OCI-LY3 (cell line): ENCODE results near the gene USP21.

ENCODE experiments used
- H2AFZ ChIP-seq: fragments of 200-600, 300-600 bp; shearing (Covaris generic); 2 replicates; pipeline ENCODE4 v1.6.0; 2014; ENCODE audit warnings: antibody characterized with exemption, low read depth, low read length
- H3K27ac ChIP-seq: fragments of 200-600, 300-600 bp; sonication (generic); 2 replicates; pipeline ENCODE4 v1.5.1; 2014; ENCODE audit warnings: mild to moderate bottlenecking, low read length, moderate library complexity, mixed read lengths
- H3K27me3 ChIP-seq: fragments of 200-600, 300-600 bp; sonication (generic); 2 replicates; pipeline ENCODE4 v1.6.1; 2014; ENCODE audit warnings: low read depth, low read length, mixed read lengths
- H3K36me3 ChIP-seq: fragments of 200-600, 300-600 bp; sonication (generic); replicated peaks from 2 replicates; pipeline ENCODE3; 2014; ENCODE audit warnings: low read depth, low read length, mixed read lengths
- H3K4me1 ChIP-seq: fragments of 300-600, 200-600 bp; sonication (generic); 2 replicates; pipeline ENCODE4 v1.6.1; 2014; ENCODE audit warnings: low read length, mixed read lengths
- H3K4me2 ChIP-seq: fragments of 200-600, 300-600 bp; sonication (generic); 2 replicates; pipeline ENCODE4 v1.6.1; 2014; ENCODE audit warnings: low read length, mixed read lengths
- H3K4me3 ChIP-seq: fragments of 300-600, 200-600 bp; sonication (generic); 2 replicates; pipeline ENCODE4 v1.5.1; 2014; ENCODE audit warnings: antibody characterized with exemption, mild to moderate bottlenecking, low read length, moderate library complexity
- H3K79me2 ChIP-seq: fragments of 300-600, 200-600 bp; shearing (Covaris generic); 2 replicates; pipeline ENCODE4 v1.6.1; 2014; ENCODE audit warnings: mild to moderate bottlenecking, low read length, mixed read lengths
- H3K9ac ChIP-seq: fragments of 300-600, 200-600 bp; shearing (Covaris generic); 2 replicates; pipeline ENCODE4 v1.6.0; 2014; ENCODE audit warnings: mild to moderate bottlenecking, low read length, moderate library complexity
- H3K9me3 ChIP-seq: fragments of 200-600, 300-600 bp; shearing (Covaris generic); 2 replicates; pipeline ENCODE4 v1.6.1; 2014; ENCODE audit warnings: low read length, mixed read lengths; ENCODE audit not compliant: insufficient read depth
- H4K20me1 ChIP-seq: fragments of 200-600, 300-600 bp; sonication (generic); 2 replicates; pipeline ENCODE4 v1.6.1; 2016; ENCODE audit warnings: low read length, mixed read lengths; ENCODE audit not compliant: insufficient read depth
- CTCF ChIP-seq: fragments of 200-600, 300-600 bp; sonication (generic); IDR thresholded peaks from 2 replicates; pipeline ENCODE4 v1.5.1; 2014; ENCODE audit warnings: antibody characterized with exemption, low read length, low read depth
- EZH2phosphoT487 ChIP-seq: fragments of 200-600 bp; shearing (Covaris generic); IDR thresholded peaks from 2 replicates; pipeline ENCODE4 v1.6.1; 2018; ENCODE audit warnings: antibody characterized with exemption, mixed run types, low read depth

USP21 gene

GRCh38 chr1:161160671-161161145 is 1.4 kb downstream of the USP21 start:
- TF ChIP-seq CTCF = no peak
- TF ChIP-seq EZH2phosphoT487 = no peak
- H3K4me2 ChIP-seq = peak overlapping the region; percentile 93; the same call in 1 of the 2 replicates
- H3K9me3 ChIP-seq = no peaks in the 10 kb centered on the region
- H3K36me3 ChIP-seq = peaks cover 29% of the 10 kb centered on the region
- peaks cover 21% of the 10 kb centered on the region for H3K4me1 ChIP-seq
- H4K20me1 ChIP-seq = no peaks in the 10 kb centered on the region
- no peaks in the 10 kb centered on the region for H3K27me3 ChIP-seq
- H2AFZ ChIP-seq = no peak overlapping the region
- no peak overlapping the region for H3K27ac ChIP-seq
- H3K9ac ChIP-seq = no peak overlapping the region
- H3K79me2 ChIP-seq = peaks cover 15% of the 10 kb centered on the region
- H3K4me3 ChIP-seq = no peak overlapping the region

GRCh38 chr1:161161652-161162051 is 2.4 kb downstream of the USP21 start:
- Histone ChIP-seq H3K27ac (no peak overlapping the region), H3K79me2 (peaks cover 14% of the 10 kb centered on the region), H3K27me3 (no peaks in the 10 kb centered on the region), H3K4me2 (no peak overlapping the region), H3K9me3 (no peaks in the 10 kb centered on the region), H3K4me1 (peaks cover 21% of the 10 kb centered on the region), H3K36me3 (peaks cover 29% of the 10 kb centered on the region), H2AFZ (no peak overlapping the region), H3K4me3 (no peak overlapping the region), H3K9ac (no peak overlapping the region), H4K20me1 (no peaks in the 10 kb centered on the region)
- TF ChIP-seq CTCF = no peak
- no peak for TF ChIP-seq EZH2phosphoT487

GRCh38 chr1:161162052-161162451 is 2.8 kb downstream of the USP21 start:
- Histone ChIP-seq H2AFZ (no peak overlapping the region), H3K9me3 (no peaks in the 10 kb centered on the region), H3K36me3 (peaks cover 29% of the 10 kb centered on the region), H3K4me1 (peaks cover 24% of the 10 kb centered on the region), H3K79me2 (peaks cover 14% of the 10 kb centered on the region), H3K27ac (no peak overlapping the region), H3K27me3 (no peaks in the 10 kb centered on the region), H3K4me3 (no peak overlapping the region), H3K9ac (no peak overlapping the region), H4K20me1 (no peaks in the 10 kb centered on the region), H3K4me2 (no peak overlapping the region)
- TF ChIP-seq EZH2phosphoT487 = no peak

GRCh38 chr1:161162806-161163205 is 3.5 kb downstream of the USP21 start:
- Histone ChIP-seq H3K4me3 (no peak overlapping the region), H3K9ac (no peak overlapping the region), H3K4me2 (no peak overlapping the region), H4K20me1 (no peaks in the 10 kb centered on the region), H3K27ac (no peak overlapping the region), H3K27me3 (no peaks in the 10 kb centered on the region), H2AFZ (no peak overlapping the region), H3K4me1 (peaks cover 27% of the 10 kb centered on the region), H3K79me2 (peaks cover 14% of the 10 kb centered on the region), H3K36me3 (peaks cover 24% of the 10 kb centered on the region), H3K9me3 (no peaks in the 10 kb centered on the region)
- TF ChIP-seq EZH2phosphoT487 (no peak), CTCF (no peak)
